Adipose tissue (tissue), 3 donors: ENCODE data around the gene RADIL. TPM values are rescaled to one million over a fixed set of nuclear protein-coding genes. Genes with fewer than 3 reads are reported as not detected.

Experiments used
- H3K27ac ChIP-seq: one replicate; pipeline ENCODE4 v1.5.1; 2013; ENCODE audit warnings: low read depth, low read length
- WGBS, 3 donors: extraction: QIAGEN DNeasy Blood & Tissue Kit; methylation state at CpG; one replicate each; pipeline ENCODE4 v1.1.7; 2013; 5-methylcytosine and 5-hydroxymethylcytosine counted together
- polyA plus RNA-seq, 3 donors: library from polyadenylated mRNA; stranded (reverse); fragments of 200-250 nt; gene quantifications; one replicate each; pipeline ENCODE4 v1.2.3, GENCODE V29; 2013
- donor health status: healthy with polysubstance abuse.
- donor health status: Bipolar disorder and iron deficiency.
- donor health status: healthy.

RADIL gene
- polyA plus RNA-seq, 3 donors: 1.9 to 6.2 (median 3.2) TPM

DNA sequence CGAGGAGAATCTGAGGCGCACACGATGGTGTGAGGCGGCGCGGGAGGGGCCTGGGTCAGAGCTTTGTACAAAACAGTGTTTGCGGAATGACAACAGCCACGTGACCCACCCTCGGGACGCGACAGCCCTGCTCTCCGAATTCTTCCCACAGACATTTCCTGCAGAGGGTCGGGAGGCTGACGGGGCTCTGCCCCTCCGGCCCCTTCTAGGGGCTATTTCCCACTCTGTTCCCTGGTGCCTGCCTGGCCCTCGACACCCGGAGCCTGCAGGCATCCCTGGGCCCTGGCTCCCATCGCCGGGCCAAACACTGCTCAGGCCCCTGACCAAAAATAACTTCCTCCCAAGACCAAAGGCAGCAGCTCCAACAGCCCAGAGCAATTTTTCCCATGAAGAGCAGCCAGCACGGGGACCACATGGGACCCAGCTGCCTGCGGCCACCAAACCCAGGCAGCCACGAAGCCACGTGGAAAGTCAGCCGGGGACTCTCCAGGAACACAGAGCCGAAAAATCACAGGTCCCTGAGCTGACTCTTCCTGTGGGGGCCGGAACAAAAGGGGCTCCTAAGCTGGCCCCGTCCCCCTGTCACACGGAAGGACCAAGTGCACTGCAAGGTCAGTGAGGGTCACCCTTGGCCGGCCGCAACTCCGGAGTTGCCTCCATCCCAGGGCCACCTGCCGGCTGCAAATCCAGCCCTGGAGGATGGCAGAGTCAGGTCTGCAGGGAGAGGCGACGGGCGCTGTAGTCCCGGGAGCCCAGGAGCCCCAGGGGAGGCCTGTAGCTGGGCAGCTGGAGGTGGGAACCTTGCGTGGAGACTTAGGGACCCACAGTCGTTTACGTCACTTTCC lies 63.7 kb downstream of the RADIL start:
- no peak overlapping the region for H3K27ac ChIP-seq
- WGBS, 3 donors: 43 to 69% (median 56%) methylated on average over 39 of the region's 39 CpGs

DNA sequence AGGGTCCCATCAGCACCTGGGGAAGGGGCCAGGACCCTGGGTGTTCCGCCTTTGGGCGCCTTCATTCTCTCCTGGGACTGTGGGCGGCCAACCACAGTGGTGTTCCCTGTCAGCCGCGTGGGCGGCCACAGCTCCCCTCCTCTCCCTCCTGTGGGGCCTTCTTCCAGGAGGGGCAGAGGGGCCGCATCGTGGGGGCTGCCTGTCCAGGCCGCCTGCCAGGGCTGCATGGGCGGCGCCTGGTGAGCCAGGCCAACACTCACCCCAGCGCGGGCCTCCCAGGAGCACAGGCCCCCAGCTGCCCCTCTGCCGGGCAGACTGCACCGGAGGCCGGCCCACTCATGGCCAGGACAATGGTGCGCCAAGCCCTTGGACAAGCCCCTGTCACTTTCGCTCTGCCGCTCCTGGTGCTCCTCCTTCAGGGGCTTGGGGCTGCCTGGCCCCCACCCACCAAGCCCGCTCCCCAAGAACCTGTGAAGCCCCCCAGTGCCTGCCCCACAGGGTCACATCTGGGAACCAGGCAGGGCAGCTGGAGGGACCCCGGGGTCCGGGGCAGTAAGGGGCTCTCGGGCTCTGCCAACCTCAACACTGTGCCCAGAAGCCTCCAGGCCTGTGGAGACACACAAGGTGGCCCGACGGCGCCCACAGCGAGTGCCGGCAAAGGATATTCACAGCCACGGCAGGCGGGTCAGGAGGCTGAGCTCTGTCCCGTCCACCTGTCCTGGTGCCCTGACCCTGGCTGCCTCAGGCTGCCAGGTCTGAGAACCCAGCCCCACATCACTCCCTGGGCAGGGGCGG lies 65.3 kb downstream of the RADIL start:
- H3K27ac ChIP-seq: no peak overlapping the region
- WGBS, 3 donors: 78 to 88% (median 80%) methylated on average over 27 to 32 of the region's 32 CpGs

DNA sequence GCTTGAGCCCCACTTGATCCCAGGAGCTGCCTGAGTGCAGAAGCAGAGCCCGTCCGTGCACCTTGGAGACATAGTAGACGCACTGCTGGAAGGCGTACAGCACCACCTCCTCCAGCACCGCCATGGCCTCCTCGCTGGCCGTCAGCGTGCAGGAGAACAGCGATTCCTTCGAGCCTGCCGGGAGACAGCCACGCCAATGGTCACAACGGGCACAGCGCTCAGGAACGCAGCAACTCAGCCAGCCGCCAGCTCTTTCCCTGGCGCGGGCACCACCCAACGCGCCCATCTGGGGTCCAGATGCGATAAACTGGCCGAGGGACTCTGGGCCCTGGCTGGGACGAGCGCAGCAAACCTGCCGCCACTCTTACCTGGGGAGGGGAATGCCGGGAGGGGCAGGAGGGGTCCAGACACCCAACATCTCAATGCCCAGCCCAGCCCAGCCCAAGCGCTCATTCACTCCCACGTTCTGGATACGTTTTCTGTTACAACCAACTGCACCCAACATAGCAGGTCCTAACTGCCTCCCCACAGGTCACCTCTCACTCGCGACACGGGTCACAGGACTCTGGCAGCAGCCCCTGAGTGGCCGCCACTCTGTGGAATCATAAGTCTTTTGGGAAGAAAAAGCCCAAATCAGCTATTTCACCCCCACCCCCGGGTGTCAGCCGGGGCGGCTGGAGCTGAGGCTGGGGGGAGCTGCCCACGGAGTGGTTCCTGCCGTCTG lies 66.2 kb downstream of the RADIL start:
- 88 to 95% (median 88%) methylated on average over 38 of the region's 38 CpGs for WGBS, 3 donors
- H3K27ac ChIP-seq: no peak overlapping the region

DNA sequence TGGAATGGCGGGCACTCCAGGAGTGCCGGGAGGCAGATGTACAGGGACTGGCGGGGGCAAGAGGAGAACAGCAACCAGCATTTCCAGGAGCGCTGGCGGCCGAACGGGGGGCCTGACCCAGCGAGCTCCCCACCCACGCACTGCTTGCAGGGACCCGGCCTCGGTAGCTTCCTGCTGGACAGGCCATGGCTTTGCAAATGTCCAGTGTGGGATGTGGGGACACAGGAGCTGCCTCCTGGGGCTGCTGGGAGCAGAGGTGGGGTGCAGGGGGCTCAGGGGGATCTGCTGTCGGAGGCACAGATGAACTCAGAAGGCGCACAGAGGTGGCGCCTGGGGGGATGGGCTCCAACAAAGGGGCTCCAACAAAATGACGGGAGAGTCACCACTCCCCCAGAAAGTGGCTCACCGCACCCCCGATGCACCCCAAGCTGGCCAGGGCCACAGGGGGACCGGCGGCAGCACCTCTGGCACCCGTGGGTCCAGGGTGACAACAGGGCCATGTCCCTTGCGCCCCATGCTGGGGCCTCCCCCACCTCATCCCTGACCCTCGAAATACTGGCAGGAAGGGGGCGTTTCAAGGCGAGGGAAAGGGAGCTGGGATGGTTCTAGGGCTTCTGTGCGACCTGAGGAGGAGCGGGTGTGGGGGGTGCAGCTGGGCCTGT lies 67.0 kb downstream of the RADIL start:
- 89 to 93% (median 92%) methylated on average over 23 to 26 of the region's 26 CpGs for WGBS, 3 donors
- H3K27ac ChIP-seq: no peak overlapping the region

DNA sequence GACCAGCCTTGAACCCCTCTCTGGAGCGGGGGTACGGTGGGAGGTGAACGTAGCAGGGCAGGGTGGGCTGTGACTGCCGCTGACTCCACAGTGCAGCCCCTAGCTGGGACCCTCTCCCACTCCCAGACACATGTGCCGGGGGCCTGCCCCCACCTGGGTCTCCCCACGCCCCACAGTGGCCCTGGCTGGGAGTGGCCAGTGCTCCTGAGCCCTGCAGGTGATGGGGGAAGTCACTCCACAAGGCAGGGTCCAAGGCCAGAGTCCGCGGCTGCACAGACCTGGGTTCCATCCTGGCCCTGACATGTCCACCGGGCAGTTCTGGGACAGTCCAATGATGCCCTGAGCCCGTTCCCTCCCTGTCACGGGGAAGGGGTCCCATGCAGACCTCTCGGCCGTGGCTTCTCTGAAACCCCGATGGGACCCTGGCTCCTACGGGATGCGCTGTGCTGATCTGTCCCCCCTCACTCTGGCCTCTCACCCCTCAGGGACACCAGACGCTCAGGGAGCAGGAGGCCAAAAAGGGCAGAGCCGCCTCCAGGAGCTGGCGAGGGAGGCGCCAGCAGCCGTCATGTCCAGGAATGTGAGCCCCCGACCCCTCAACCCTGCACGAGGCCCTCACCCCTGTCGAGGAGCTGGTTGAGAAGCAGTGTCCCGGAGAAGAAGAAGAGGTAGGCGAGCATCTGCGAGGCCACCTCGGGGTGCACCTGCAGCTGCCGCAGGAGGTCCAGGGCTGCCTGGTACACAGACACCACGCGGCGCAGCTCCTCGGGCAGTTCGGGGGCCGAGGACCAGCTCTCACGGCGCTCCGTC lies 67.7 kb downstream of the RADIL start:
- H3K27ac ChIP-seq: no peak overlapping the region
- 86 to 93% (median 92%) methylated on average over 35 to 38 of the region's 38 CpGs for WGBS, 3 donors

DNA sequence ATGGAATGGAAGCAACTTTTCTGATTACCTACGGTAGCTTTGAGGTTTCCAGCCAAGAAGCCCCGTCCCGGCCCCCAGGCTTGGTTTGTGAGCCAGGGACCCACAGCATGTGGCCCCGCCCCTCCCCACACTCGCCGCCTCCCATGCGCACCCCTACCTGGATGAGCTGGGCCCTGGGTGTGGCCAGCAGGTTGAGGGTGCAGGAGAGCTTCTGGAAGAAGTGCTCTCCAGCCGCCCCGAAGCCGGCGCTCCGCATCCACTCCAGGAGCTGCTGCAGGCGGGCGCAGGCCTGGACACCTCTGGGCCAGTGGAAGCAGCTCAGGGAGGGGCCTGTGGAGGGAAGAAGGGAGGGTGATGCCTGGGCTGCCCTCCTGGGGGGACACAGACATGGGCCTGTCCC lies 68.4 kb downstream of the RADIL start:
- WGBS, 3 donors: 95 to 97% (median 96%) methylated on average over 14 of the region's 14 CpGs
- no peak overlapping the region for H3K27ac ChIP-seq

DNA sequence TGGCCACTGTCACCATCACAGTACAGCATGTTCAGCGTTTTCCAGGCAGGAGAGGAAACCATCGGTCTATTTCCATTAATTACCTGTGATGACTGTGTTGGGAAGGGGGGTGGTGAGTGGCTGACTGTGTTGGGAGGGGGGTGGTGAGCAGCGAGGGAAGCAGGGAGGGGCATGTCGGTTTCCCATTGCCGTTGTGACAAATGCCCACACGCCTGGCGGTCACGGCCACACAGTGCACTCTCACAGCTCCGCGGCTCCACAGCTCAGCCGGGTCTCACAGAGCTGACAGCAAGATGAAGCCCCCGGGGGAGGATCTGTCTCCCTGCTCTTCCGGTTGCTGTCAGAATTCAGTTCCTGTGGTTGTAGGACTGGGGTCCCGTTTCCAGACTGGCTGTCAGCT lies 69.1 kb downstream of the RADIL start:
- 40 to 61% (median 45%) methylated on average over 14 of the region's 14 CpGs for WGBS, 3 donors
- H3K27ac ChIP-seq: no peak overlapping the region

DNA sequence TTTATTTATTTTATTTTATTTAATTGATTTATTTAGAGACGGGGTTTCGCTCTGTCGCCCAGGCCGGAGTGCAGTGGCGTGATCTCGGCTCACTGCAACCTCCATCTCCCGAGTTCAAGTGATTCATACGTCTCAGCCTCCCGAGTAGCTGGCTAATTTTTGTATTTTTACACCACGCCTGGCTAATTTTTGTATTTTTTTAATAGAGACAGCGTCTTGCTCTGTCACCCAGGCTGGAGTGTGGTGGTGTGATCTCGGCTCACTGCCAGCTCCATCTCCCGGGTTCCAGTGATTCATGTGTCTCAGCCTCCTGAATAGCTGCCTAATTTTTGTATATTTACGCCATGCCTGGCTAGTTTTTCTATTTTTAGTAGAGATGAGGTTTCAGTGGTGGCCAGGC lies 73.8 kb downstream of the RADIL start:
- H3K27ac ChIP-seq: no peak overlapping the region
- 71 to 95% (median 76%) methylated on average over 14 of the region's 14 CpGs for WGBS, 3 donors

DNA sequence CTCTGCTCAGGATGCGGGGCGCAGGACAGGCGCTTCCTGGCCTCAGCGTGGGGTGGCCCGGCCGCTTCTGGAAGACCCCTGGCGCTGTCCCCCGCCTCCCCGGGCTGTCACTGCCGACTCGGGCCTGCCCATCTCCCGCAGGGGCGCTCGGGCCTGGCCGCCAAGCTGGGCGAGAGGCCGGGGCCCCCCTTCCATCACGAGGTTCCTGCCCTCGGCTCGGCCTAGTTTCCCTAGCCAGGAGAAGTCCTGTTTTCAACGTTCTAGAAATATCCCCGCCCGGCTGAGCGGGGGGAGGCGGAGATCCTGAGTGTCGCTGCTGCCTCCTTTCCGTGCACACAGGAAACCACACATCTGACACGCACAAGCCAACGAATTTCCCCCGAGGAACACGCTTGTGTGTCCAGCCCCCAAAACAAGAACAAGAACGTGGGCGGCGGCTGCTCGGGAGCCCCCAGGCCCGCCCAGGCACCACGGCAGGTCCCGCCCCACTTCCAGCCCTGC lies 74.4 kb downstream of the RADIL start:
- WGBS, 3 donors: 45 to 85% (median 61%) methylated on average over 38 of the region's 38 CpGs
- H3K27ac ChIP-seq: no peak overlapping the region

DNA sequence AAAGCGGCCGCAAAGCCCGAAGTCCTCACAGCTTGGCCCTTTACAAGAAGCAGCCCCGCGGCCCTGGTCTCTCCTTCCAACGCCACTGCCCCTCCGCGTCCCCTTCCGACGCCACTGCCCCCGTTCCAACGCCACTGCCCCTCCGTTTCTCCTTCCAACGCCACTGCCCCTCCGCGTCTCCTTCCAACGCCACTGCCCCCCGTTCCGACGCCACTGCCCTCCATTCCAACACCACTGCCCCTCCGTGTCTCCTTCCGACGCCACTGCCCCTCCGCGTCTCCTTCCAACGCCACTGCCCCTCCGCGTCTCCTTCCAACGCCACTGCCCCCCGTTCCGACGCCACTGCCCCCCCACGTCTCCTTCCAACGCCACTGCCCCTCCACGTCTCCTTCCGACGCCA lies 75.0 kb downstream of the RADIL start:
- WGBS, 3 donors: 77 to 84% (median 80%) methylated on average over 26 to 37 of the region's 37 CpGs
- H3K27ac ChIP-seq: no peak overlapping the region

DNA sequence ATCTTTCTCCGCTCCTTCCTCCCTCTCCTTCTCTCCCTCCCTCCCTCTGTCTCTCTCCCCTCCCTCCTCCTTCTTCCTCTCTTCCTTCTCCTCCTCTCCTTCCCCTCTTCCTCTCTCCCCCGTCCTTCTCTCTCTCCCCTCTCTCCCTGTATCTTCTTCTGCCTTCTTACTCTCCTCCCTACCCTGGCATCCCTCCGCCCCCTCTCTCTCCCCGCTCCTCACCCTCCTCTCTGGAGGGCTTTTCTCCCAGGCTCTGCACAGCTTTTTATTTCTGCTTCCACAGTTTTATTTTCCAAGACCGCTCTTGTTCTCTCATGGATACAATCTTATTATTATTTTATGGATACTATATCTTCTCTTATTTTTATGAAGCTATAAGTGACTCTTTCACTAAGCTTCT lies 75.5 kb downstream of the RADIL start:
- WGBS, 3 donors: 47 to 60% (median 55%) methylated on average over 5 of the region's 5 CpGs
- H3K27ac ChIP-seq: no peak overlapping the region

DNA sequence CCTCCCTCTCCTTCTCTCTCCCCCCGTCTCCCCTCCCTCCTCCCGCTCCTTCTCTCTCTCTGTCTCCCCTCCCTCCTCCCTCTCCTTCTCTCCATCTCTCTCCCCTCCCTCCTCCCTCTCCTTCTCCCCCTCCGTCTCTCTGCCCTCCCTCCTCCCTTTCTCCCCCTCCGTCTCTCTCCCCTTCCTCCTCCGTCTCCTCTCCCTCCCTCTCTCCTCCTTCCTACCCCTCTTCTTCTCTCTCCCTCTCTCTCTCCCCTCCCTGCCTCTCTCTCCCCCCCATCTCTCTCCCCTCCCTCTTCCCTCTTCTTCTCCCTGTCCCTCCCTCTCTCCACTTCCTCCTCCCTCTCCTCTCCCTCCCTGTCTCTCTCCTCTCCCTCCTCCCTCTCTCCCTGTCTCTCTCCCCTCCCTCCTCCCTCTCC lies 75.9 kb downstream of the RADIL start:
- no peak overlapping the region for H3K27ac ChIP-seq
- 18 to 36% (median 22%) methylated on average over 5 of the region's 5 CpGs for WGBS, 3 donors

DNA sequence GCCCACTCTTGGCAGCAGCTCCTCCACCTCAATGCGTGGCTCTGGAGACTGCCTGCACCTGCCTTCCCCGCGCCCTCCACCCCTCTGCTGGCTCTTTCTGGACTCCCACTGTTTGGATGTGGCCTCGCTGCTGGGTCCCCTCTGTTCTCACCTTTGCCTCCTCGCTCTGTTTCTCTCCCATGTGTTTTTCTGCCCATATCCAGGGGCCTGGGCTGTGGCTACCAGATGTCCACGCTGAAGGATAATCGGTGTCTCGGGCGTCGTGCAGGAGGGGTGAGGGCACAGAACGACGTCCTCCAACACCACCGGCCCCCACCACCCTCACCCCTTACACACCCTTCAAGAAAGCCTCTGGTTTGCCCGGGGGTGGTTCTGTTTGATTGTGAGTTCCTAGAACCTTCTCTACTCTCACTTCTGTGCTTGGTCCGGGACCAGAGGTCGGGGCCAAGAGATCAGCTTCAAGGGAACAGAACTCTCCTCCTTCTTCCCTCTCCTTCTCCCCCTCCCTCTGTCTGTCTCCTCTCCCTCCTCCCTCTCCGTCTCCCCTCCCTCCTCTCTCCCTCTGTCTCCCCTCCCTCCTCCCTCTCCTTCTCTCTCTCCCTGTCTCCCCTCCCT lies 76.4 kb downstream of the RADIL start:
- no peak overlapping the region for H3K27ac ChIP-seq
- WGBS, 3 donors: 65 to 78% (median 66%) methylated on average over 17 of the region's 17 CpGs

DNA sequence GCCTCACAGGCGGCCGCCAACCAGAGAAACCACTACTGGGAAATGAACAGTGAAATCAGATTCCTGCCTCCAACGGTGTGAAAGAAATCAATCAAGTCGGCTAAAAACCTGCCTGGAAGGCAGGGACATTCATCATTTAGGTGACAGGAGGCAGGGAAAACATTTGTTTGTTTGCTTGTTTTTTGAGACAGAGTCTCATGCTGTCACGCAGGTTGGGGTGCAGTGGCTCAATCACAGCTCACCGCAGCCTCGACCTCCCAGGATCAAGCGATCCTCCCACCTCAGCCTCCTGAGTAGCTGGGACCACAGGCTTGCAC lies 77.6 kb downstream of the RADIL start:
- 73 to 75% (median 73%) methylated on average over 8 of the region's 8 CpGs for WGBS, 3 donors
- H3K27ac ChIP-seq: no peak overlapping the region

DNA sequence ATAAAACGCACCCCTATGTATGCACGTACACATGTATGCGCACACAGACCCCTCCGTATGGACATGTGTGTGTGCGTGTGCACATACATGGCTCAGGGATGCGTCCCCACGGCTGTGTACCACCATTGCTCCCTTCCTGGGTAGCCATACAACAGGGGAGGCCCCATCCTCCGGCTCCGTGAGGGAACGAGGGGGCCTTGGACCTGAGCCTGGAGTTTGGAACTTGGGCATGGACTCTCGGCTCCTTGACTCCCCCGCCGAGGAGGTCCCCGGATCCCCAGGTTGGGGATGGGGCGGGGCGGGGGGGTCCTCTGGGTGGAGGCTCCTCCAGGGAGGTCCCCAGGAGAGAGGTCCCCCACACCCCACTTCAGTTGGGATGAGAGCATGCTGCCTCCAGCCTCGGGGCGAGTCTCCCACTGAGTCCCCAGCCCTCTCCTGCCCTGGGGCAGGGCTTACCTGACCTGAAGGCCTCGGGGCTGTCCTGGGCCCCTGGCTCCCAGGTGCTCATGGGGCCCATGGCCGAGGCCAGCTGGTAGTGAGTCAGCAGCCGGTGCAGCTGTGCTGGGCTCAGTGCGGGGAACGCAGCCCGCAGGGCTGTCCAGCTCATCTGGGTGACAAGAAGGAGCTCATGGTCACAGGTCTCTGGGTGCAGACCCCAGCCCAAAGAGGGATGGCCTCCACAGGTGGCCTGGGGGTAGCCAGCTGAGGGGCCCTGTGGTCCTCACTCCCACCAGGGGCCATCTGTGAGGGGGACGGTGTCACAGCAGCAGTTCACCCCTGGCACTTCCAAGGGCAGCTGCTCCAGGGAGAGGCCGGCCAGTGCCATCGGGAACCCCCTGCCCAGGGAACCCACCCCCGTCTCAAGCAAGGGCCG lies 78.2 kb downstream of the RADIL start:
- no peak overlapping the region for H3K27ac ChIP-seq
- WGBS, 3 donors: 81 to 87% (median 87%) methylated on average over 28 to 29 of the region's 29 CpGs

DNA sequence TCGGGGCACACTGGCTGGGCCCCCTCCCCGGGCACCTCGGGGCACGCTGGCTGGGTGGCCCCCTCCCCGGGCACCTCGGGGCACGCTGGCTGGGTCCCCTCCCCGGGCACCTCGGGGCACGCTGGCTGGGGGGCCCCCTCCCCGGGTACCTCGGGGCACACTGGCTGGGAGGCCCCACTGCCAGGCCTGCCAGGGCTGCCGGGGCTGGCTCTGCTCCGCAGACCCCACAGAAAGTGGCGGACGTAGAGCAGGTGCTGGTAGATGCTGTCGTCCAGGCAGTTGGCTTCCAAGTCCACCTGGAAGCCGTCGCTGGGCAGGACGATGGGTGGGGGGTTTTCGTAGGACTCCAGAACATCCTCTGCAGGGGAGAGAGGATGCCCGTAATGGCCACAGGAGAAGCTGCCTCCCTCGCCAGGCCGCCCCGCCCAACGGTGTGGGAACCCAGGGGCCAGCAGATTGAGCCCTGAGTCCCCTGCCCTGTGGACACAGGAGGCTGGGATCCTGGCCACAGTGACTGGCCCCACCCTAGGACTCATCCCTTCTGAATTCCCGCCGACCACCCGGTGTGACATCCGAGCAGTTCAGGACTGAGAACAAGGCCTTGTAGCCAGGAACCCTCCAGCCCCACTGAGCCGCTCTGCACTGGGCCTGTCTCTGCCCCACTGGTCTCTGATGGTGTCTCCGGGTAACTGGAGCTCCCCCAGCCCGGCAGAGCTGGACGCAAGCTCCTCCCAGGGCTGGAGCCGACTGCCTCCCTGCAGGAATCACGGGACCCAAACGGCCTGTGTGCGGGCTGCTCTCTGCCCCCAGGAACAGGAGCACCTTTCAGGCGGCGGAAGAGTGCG lies 79.9 kb downstream of the RADIL start:
- H3K27ac ChIP-seq: no peak overlapping the region
- WGBS, 3 donors: 77 to 84% (median 80%) methylated on average over 32 to 41 of the region's 41 CpGs
